HepG2 (cell line): ENCODE measurements around the gene RBL1. TPM values are rescaled to one million over a fixed set of nuclear protein-coding genes. Genes with fewer than 3 reads are reported as not detected.

Source experiments
- ARID2 ChIP-seq: sonication (generic); formaldehyde crosslinking; IDR thresholded peaks from 2 replicates; pipeline ENCODE4 v1.8.1; 2022; ENCODE audit warnings: mild to moderate bottlenecking, missing genetic modification reagents, borderline replicate concordance
- CEBPG ChIP-seq: IDR thresholded peaks from 2 replicates; pipeline ENCODE4 v1.6.1; 2016
- FOXP1 ChIP-seq, 2 experiments: fragments of 450-650 bp in 1 of 2; IDR thresholded peaks; 2 replicates each; pipeline ENCODE4 v1.6.1; 2017 to 2018; ENCODE audit warnings: antibody characterized with exemption in 1 of 2
- HNRNPK ChIP-seq: fragments of 200-400 bp; formaldehyde crosslinking; IDR thresholded peaks from 2 replicates; pipeline ENCODE4 v1.6.1; 2018; ENCODE audit warnings: low read length, low read depth, moderate library complexity, mild to moderate bottlenecking; ENCODE audit not compliant: poor library complexity, severe bottlenecking
- HNRNPLL ChIP-seq: fragments of 200-400 bp; formaldehyde crosslinking; IDR thresholded peaks from 2 replicates; pipeline ENCODE4 v1.6.1; 2017; ENCODE audit warnings: mild to moderate bottlenecking, low read depth, low read length; ENCODE audit not compliant: poor library complexity, severe bottlenecking
- MEIS2 ChIP-seq: sonication (generic); formaldehyde crosslinking; IDR thresholded peaks from 2 replicates; pipeline ENCODE4 v1.9.0; 2021; ENCODE audit warnings: mild to moderate bottlenecking, missing genetic modification reagents
- TMF1 ChIP-seq: sonication (generic); formaldehyde crosslinking; IDR thresholded peaks from 2 replicates; pipeline ENCODE4 v1.8.1; 2022; ENCODE audit warnings: low read depth, missing genetic modification reagents
- ZMYM4 ChIP-seq: sonication (generic); formaldehyde crosslinking; IDR thresholded peaks from 2 replicates; pipeline ENCODE4 v1.8.1; 2023; ENCODE audit warnings: mild to moderate bottlenecking, missing genetic modification reagents
- ZNF260 ChIP-seq: sonication (generic); formaldehyde crosslinking; IDR thresholded peaks from 2 replicates; pipeline ENCODE4 v1.4.0; 2020; ENCODE audit warnings: missing genetic modification reagents, low read depth, mild to moderate bottlenecking, borderline replicate concordance
- ZNF546 ChIP-seq: sonication (generic); formaldehyde crosslinking; conservative IDR thresholded peaks from 2 replicates; pipeline ENCODE4 v1.8.1; 2023; ENCODE audit warnings: mild to moderate bottlenecking, missing genetic modification reagents
- ZNF549 ChIP-seq: sonication (generic); formaldehyde crosslinking; IDR thresholded peaks from 2 replicates; pipeline ENCODE4 v1.5.0; 2020; ENCODE audit warnings: missing genetic modification reagents
- ZNF674 ChIP-seq: sonication (generic); formaldehyde crosslinking; IDR thresholded peaks from 2 replicates; pipeline ENCODE4 v1.5.0; 2020; ENCODE audit warnings: low read depth, mild to moderate bottlenecking, missing genetic modification reagents
- ZNF780A ChIP-seq: sonication (generic); formaldehyde crosslinking; IDR thresholded peaks from 2 replicates; pipeline ENCODE4 v1.8.0; 2022; ENCODE audit warnings: mild to moderate bottlenecking, missing genetic modification reagents, moderate library complexity
- ZNF878 ChIP-seq: sonication (generic); formaldehyde crosslinking; IDR thresholded peaks from 2 replicates; pipeline ENCODE4 v1.8.1; 2023; ENCODE audit warnings: mild to moderate bottlenecking, missing genetic modification reagents, moderate library complexity
- ZSCAN25 ChIP-seq: sonication (generic); formaldehyde crosslinking; IDR thresholded peaks from 2 replicates; pipeline ENCODE4 v1.8.0; 2022; ENCODE audit warnings: mild to moderate bottlenecking, missing genetic modification reagents
- polyA plus RNA-seq, 8 experiments: library from polyadenylated mRNA; depleted of rRNA in 3 of 8; stranded (reverse) in 7 of 8; unstranded in 1 of 8; fragments of >200 nt; fragmentation: Illumina TruSeq in 4 of 8; extraction: Trizol in 4 of 8; gene quantifications; 2 replicates each; pipeline versions ENCODE4 v1.2.1 to v1.2.3, GENCODE V29; 2011 to 2016; ENCODE audit warnings: low read depth in 4 of 8, missing spikeins in 1 of 8, mixed read lengths in 1 of 8; ENCODE audit not compliant: insufficient read depth in 1 of 8
- total RNA-seq, 5 experiments: library from RNA; depleted of rRNA; stranded (reverse); fragments of >200 nt; fragmentation: Illumina TruSeq; extraction: Trizol; gene quantifications; 2 replicates each; pipeline ENCODE4 v1.2.3, GENCODE V29; 2016; ENCODE audit warnings: low read depth in 1 of 5
- TF ChIP-seq, protein P1 (sequence below): sonication (generic); formaldehyde crosslinking; IDR thresholded peaks from 2 replicates; pipeline ENCODE4 v1.4.0; 2020; ENCODE audit warnings: missing genetic modification reagents, mild to moderate bottlenecking, borderline replicate concordance
- TF ChIP-seq, protein P2 (sequence below): sonication (generic); formaldehyde crosslinking; IDR thresholded peaks from 2 replicates; pipeline ENCODE4 v1.4.0; 2020; ENCODE audit warnings: missing genetic modification reagents, borderline replicate concordance
- TF ChIP-seq, protein P3 (sequence below): sonication (generic); formaldehyde crosslinking; IDR thresholded peaks from 2 replicates; pipeline ENCODE4 v1.4.0; 2020; ENCODE audit warnings: mild to moderate bottlenecking, missing genetic modification reagents
- TF ChIP-seq, protein P4 (sequence below): fragments of 450-650 bp; IDR thresholded peaks from 2 replicates; pipeline ENCODE4 v1.6.1; 2017; ENCODE audit warnings: mild to moderate bottlenecking
- TF ChIP-seq, protein P5 (sequence below): sonication (generic); formaldehyde crosslinking; IDR thresholded peaks from 2 replicates; pipeline ENCODE4 v1.4.0; 2020; ENCODE audit warnings: mild to moderate bottlenecking, missing genetic modification reagents

The RBL1 gene
- total and polyA plus RNA-seq, 2 of the 13 experiments (the other 11 are each of a cell fraction or from before 2014, with no cell fraction given) = 6.0 to 27.5 TPM

DNA sequence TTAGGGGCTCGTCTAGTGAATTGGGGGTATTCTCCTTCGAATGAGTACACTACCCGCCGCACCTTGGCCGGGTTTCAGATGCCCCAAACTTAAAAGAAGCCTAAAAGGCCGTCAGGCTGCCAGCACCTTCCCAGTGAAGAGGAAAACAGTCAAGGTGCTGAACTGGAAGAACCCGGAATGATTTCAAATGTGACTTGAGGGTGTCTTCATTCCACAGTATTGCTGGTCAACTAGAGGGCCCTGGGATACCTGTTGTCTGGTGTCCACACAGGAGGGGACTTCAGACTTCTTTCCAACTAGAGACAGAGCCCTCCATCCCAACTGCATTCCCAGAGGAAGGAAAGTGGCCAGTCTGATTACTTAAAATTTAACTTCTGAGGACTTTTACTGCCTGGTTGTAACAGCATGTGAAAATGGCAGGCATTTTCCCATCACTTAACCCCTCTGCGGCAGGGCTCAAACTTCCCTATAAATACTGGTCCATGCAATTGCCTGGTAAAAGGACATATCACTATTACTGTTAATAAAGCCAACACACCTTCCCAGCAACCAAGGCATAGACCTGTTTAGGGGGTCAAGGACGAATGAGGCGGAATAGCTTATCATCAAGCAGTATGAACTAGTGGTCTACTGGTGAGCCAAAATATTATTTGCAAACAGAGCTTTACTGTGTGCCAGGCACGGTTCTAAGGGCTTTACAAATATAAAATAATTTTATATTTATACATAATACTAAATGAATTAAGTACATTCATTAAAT, 143.6 kb downstream of the RBL1 start (continued):
- TF ChIP-seq, protein P1, sequence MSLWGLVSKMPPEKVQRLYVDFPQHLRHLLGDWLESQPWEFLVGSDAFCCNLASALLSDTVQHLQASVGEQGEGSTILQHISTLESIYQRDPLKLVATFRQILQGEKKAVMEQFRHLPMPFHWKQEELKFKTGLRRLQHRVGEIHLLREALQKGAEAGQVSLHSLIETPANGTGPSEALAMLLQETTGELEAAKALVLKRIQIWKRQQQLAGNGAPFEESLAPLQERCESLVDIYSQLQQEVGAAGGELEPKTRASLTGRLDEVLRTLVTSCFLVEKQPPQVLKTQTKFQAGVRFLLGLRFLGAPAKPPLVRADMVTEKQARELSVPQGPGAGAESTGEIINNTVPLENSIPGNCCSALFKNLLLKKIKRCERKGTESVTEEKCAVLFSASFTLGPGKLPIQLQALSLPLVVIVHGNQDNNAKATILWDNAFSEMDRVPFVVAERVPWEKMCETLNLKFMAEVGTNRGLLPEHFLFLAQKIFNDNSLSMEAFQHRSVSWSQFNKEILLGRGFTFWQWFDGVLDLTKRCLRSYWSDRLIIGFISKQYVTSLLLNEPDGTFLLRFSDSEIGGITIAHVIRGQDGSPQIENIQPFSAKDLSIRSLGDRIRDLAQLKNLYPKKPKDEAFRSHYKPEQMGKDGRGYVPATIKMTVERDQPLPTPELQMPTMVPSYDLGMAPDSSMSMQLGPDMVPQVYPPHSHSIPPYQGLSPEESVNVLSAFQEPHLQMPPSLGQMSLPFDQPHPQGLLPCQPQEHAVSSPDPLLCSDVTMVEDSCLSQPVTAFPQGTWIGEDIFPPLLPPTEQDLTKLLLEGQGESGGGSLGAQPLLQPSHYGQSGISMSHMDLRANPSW = 0 out of 2 replicates have a peak, but pooled peaks have one; percentile 57
- TF ChIP-seq HNRNPK = no peak
- TF ChIP-seq ZNF674 (CRISPR knock-in tag) = peak; percentile 2; the same call in 1 of the 2 replicates
- TF ChIP-seq, protein P2, sequence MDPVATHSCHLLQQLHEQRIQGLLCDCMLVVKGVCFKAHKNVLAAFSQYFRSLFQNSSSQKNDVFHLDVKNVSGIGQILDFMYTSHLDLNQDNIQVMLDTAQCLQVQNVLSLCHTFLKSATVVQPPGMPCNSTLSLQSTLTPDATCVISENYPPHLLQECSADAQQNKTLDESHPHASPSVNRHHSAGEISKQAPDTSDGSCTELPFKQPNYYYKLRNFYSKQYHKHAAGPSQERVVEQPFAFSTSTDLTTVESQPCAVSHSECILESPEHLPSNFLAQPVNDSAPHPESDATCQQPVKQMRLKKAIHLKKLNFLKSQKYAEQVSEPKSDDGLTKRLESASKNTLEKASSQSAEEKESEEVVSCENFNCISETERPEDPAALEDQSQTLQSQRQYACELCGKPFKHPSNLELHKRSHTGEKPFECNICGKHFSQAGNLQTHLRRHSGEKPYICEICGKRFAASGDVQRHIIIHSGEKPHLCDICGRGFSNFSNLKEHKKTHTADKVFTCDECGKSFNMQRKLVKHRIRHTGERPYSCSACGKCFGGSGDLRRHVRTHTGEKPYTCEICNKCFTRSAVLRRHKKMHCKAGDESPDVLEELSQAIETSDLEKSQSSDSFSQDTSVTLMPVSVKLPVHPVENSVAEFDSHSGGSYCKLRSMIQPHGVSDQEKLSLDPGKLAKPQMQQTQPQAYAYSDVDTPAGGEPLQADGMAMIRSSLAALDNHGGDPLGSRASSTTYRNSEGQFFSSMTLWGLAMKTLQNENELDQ = 0 out of 2 replicates have a peak, but pooled peaks have one; percentile 45
- TF ChIP-seq HNRNPLL = no peak
- no peak for TF ChIP-seq ZNF780A (CRISPR knock-in tag)
- no peak for TF ChIP-seq MEIS2 (CRISPR knock-in tag)
- TF ChIP-seq ZNF546 (CRISPR knock-in tag) = no peak
- TF ChIP-seq, protein P3, sequence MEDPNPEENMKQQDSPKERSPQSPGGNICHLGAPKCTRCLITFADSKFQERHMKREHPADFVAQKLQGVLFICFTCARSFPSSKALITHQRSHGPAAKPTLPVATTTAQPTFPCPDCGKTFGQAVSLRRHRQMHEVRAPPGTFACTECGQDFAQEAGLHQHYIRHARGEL (CRISPR knock-in tag) = no peak
- no peak for TF ChIP-seq ZNF549 (CRISPR knock-in tag)
- TF ChIP-seq CEBPG (CRISPR knock-in tag) = no peak; the same call in 1 of the 2 replicates
- TF ChIP-seq FOXP1 (IDR thresholded peaks at IDR 0.05) = no peak
- no peak for TF ChIP-seq FOXP1 (CRISPR knock-in tag; IDR thresholded peaks at IDR 0.05)
- peak; percentile 43; the same call in 1 of the 2 replicates for TF ChIP-seq ZMYM4 (CRISPR knock-in tag)
- TF ChIP-seq TMF1 (CRISPR knock-in tag) = no peak
- TF ChIP-seq ARID2 = 0 out of 2 replicates have a peak, but pooled peaks have one; percentile 26
- TF ChIP-seq ZSCAN25 (CRISPR knock-in tag) = peak; percentile 42; the same call in 1 of the 2 replicates
- TF ChIP-seq, protein P4, sequence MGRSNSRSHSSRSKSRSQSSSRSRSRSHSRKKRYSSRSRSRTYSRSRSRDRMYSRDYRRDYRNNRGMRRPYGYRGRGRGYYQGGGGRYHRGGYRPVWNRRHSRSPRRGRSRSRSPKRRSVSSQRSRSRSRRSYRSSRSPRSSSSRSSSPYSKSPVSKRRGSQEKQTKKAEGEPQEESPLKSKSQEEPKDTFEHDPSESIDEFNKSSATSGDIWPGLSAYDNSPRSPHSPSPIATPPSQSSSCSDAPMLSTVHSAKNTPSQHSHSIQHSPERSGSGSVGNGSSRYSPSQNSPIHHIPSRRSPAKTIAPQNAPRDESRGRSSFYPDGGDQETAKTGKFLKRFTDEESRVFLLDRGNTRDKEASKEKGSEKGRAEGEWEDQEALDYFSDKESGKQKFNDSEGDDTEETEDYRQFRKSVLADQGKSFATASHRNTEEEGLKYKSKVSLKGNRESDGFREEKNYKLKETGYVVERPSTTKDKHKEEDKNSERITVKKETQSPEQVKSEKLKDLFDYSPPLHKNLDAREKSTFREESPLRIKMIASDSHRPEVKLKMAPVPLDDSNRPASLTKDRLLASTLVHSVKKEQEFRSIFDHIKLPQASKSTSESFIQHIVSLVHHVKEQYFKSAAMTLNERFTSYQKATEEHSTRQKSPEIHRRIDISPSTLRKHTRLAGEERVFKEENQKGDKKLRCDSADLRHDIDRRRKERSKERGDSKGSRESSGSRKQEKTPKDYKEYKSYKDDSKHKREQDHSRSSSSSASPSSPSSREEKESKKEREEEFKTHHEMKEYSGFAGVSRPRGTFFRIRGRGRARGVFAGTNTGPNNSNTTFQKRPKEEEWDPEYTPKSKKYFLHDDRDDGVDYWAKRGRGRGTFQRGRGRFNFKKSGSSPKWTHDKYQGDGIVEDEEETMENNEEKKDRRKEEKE = no peak
- TF ChIP-seq, protein P5, sequence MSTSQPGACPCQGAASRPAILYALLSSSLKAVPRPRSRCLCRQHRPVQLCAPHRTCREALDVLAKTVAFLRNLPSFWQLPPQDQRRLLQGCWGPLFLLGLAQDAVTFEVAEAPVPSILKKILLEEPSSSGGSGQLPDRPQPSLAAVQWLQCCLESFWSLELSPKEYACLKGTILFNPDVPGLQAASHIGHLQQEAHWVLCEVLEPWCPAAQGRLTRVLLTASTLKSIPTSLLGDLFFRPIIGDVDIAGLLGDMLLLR (CRISPR knock-in tag) = no peak
- no peak for TF ChIP-seq ZNF260 (CRISPR knock-in tag)
- no peak for TF ChIP-seq ZNF878 (CRISPR knock-in tag)
